Activated B cell treated with CpG ODN at 0.5 μM for 24 hours (primary cell): ENCODE results near the gene RBM15. TPM values are rescaled to one million over a fixed set of nuclear protein-coding genes. Genes with fewer than 3 reads are reported as not detected.

Experiments used
- ATAC-seq: fragments of 200-7000 bp; cut with Tn5 transposase; one replicate; pipeline ENCODE4 v1.10.0; 2021; ENCODE audit warnings: low read depth, mild to moderate bottlenecking, moderate library complexity
- CTCF ChIA-PET: fragments of 350-600 bp; sonication (Branson Sonifier 250); formaldehyde crosslinking; loops from one replicate; lab custom pipeline; 2021; ENCODE audit warnings: antibody characterized with exemption; lab: Charles Lee
- POLR2A ChIA-PET: fragments of 350-600 bp; sonication (Branson Sonifier 250); formaldehyde crosslinking; loops from one replicate; lab custom pipeline; 2021; ENCODE audit warnings: antibody characterized with exemption; lab: Charles Lee
- DNase-seq: peaks from one replicate; pipeline ENCODE4 v3.0.0; 2022
- H3K27ac Mint-ChIP-seq: one replicate; pipeline ENCODE4 v1.8.0; 2020; ENCODE audit warnings: mixed read lengths
- H3K27me3 Mint-ChIP-seq: one replicate; pipeline ENCODE4 v1.8.0; 2021; ENCODE audit warnings: mixed read lengths
- H3K36me3 Mint-ChIP-seq: one replicate; pipeline ENCODE4 v1.8.0; 2021; ENCODE audit warnings: low read depth, mixed read lengths
- H3K4me1 Mint-ChIP-seq: one replicate; pipeline ENCODE4 v1.8.0; 2021; ENCODE audit warnings: mixed read lengths
- H3K4me3 Mint-ChIP-seq: one replicate; pipeline ENCODE4 v1.8.0; 2020; ENCODE audit warnings: mild to moderate bottlenecking, mixed read lengths
- H3K9me3 Mint-ChIP-seq: one replicate; pipeline ENCODE4 v1.8.0; 2020; ENCODE audit warnings: mixed read lengths
- CTCF ChIP-seq: fragments of 200-600 bp; IDR thresholded peaks from one replicate; pipeline ENCODE4 v1.8.0; 2022; ENCODE audit warnings: antibody characterized with exemption, mild to moderate bottlenecking
- intact Hi-C: fragments of 100-400 bp; cut with micrococcal nuclease; formaldehyde crosslinking; loops from one replicate; pipeline ENCODE4 v1.15.1; 2024
- total RNA-seq: library from RNA; stranded (reverse); gene quantifications from 2 replicates; pipeline ENCODE4 v1.2.3, GENCODE V29; 2022

Gene RBM15
- total RNA-seq, 1 donor from 2014 or later = 61.1 TPM

- ATAC-seq = no peak
- Mint-ChIP-seq H3K27ac (no peak overlapping the region), H3K4me1 (peaks cover under 1% of the 10 kb centered on the region), H3K4me3 (no peak overlapping the region), H3K9me3 (no peaks in the 10 kb centered on the region), H3K36me3 (no peaks in the 10 kb centered on the region), H3K27me3 (no peaks in the 10 kb centered on the region)
- intact Hi-C loops = no loop called here
- CTCF ChIA-PET = interaction anchor here (0.9 to 3.9 kb wide), 2 partner anchors 11 to 99 kb away, joined by 3 to 67 read pairs; partner anchors contain the start of gene KCNC4
- POLR2A ChIA-PET = no interaction called here
- no peak for DNase-seq
- no peak for TF ChIP-seq CTCF
Observed at GRCh38 chr1:110307239-110307974, 31.8 kb upstream of the RBM15 start.

GRCh38 chr1:110308247-110308646 lies 30.9 kb upstream of the RBM15 start:
- ChIA-PET CTCF (interaction anchor here (0.9 to 3.9 kb wide), 2 partner anchors 10 to 100 kb away, joined by 3 to 67 read pairs; partner anchors contain the start of gene KCNC4), POLR2A (interaction anchor here (0.9 kb wide), 1 partner anchor 99 kb away, joined by 3 read pairs; no protein-coding TSS in a partner anchor)
- Mint-ChIP-seq H3K4me3 (no peak overlapping the region), H3K27me3 (no peaks in the 10 kb centered on the region), H3K9me3 (no peaks in the 10 kb centered on the region), H3K4me1 (peaks cover 3% of the 10 kb centered on the region), H3K36me3 (no peaks in the 10 kb centered on the region), H3K27ac (no peak overlapping the region)
- ATAC-seq (no peak), DNase-seq (no peak)
- TF ChIP-seq CTCF = no peak
- intact Hi-C loops = no loop called here

- peaks cover 3% of the 10 kb centered on the region for H3K4me1 Mint-ChIP-seq
- intact Hi-C loops = no loop called here
- H3K27me3 Mint-ChIP-seq = no peaks in the 10 kb centered on the region
- H3K9me3 Mint-ChIP-seq = no peaks in the 10 kb centered on the region
- H3K36me3 Mint-ChIP-seq = no peaks in the 10 kb centered on the region
- TF ChIP-seq CTCF = no peak
- ATAC-seq (no peak), DNase-seq (no peak)
- H3K27ac Mint-ChIP-seq = no peak overlapping the region
- ChIA-PET CTCF (interaction anchor here (1.6 to 3.9 kb wide), 3 partner anchors 101 to 187 kb away, joined by 4 to 67 read pairs (median 6); partner anchors contain the start of gene KCNC4), POLR2A (interaction anchor here (0.9 kb wide), 1 partner anchor 100 kb away, joined by 3 read pairs; no protein-coding TSS in a partner anchor)
- H3K4me3 Mint-ChIP-seq = no peak overlapping the region
Observed at GRCh38 chr1:110309139-110309538, 30.0 kb upstream of the RBM15 start.

- CTCF ChIA-PET = interaction anchor here (1.1 to 5.7 kb wide), 8 partner anchors 28 to 186 kb away, joined by 3 to 67 read pairs (median 6); partner anchors contain the start of gene KCNC4
- Mint-ChIP-seq H3K4me3 (no peak overlapping the region), H3K27ac (no peak overlapping the region), H3K4me1 (peaks cover 3% of the 10 kb centered on the region), H3K36me3 (no peaks in the 10 kb centered on the region), H3K27me3 (no peaks in the 10 kb centered on the region), H3K9me3 (no peaks in the 10 kb centered on the region)
- intact Hi-C loops = loop anchor here (5.0 kb wide), 1 partner anchor 47 kb away; no protein-coding TSS in a partner anchor
- POLR2A ChIA-PET = interaction anchor here (1.3 kb wide), 1 partner anchor 100 kb away, joined by 3 read pairs; the partner anchor contains the start of gene KCNC4
- ATAC-seq (no peak), DNase-seq (no peak)
- no peak for TF ChIP-seq CTCF
Observed at GRCh38 chr1:110309767-110310166, 29.4 kb upstream of the RBM15 start.

GRCh38 chr1:110310300-110310699 lies 28.9 kb upstream of the RBM15 start:
- no peaks in the 10 kb centered on the region for H3K36me3 Mint-ChIP-seq
- no peak overlapping the region for H3K27ac Mint-ChIP-seq

More at GRCh38 chr1:110310300-110310699, 28.9 kb upstream of the RBM15 start:
- Mint-ChIP-seq H3K4me1 (peaks cover 3% of the 10 kb centered on the region), H3K4me3 (no peak overlapping the region), H3K27me3 (no peaks in the 10 kb centered on the region), H3K9me3 (no peaks in the 10 kb centered on the region)
- POLR2A ChIA-PET = interaction anchor here (1.3 kb wide), 1 partner anchor 100 kb away, joined by 3 read pairs; the partner anchor contains the start of gene KCNC4
- no peak for TF ChIP-seq CTCF
- no peak for ATAC-seq
- DNase-seq = no peak
- intact Hi-C loops = loop anchor here (5.0 kb wide), 1 partner anchor 48 kb away; no protein-coding TSS in a partner anchor
- CTCF ChIA-PET = interaction anchor here (1.1 to 5.7 kb wide), 9 partner anchors 10 to 186 kb away, joined by 3 to 67 read pairs (median 5); partner anchors contain the start of gene KCNC4
